GM23338 (cell line): ENCODE results near the gene DDI2. TPM values are rescaled to one million over a fixed set of nuclear protein-coding genes. Genes with fewer than 3 reads are reported as not detected.

Experiments
- ATAC-seq: fragments of 200-7000 bp; cut with Tn5 transposase; 3 replicates; pipeline ENCODE4 v1.9.1; 2020
- DNase-seq: peaks from one replicate; pipeline ENCODE4 v3.0.0-alpha.2; 2015; ENCODE audit warnings: low spot score
- H2AFZ ChIP-seq: fragments of 200-600 bp; sonication (generic); 2 replicates; pipeline ENCODE4 v1.8.0; 2016; ENCODE audit warnings: antibody characterized with exemption, mild to moderate bottlenecking, moderate library complexity
- H3F3A ChIP-seq: fragments of 200-600 bp; sonication (generic); replicated peaks from 2 replicates; pipeline ENCODE4 v1.8.0; 2017; ENCODE audit warnings: antibody characterized with exemption, mixed run types, low read depth
- H3K27ac ChIP-seq: fragments of 200-600 bp; sonication (generic); 2 replicates; pipeline ENCODE4 v1.6.1; 2016; ENCODE audit warnings: low read depth
- H3K27me3 ChIP-seq: fragments of 200-600 bp; sonication (generic); 2 replicates; pipeline ENCODE4 v1.8.0; 2016; ENCODE audit warnings: mild to moderate bottlenecking, mixed run types, moderate library complexity; ENCODE audit not compliant: insufficient read depth
- H3K36me3 ChIP-seq: fragments of 200-600 bp; sonication (generic); 2 replicates; pipeline ENCODE4 v1.8.0; 2016; ENCODE audit warnings: mild to moderate bottlenecking; ENCODE audit not compliant: insufficient read depth
- H3K4me1 ChIP-seq: fragments of 200-600 bp; sonication (generic); 2 replicates; pipeline ENCODE4 v1.8.0; 2016; ENCODE audit warnings: mild to moderate bottlenecking, moderate library complexity; ENCODE audit not compliant: insufficient read depth
- H3K4me2 ChIP-seq: fragments of 200-600 bp; sonication (generic); 2 replicates; pipeline ENCODE4 v1.7.1; 2017; ENCODE audit warnings: mixed run types
- H3K4me3 ChIP-seq: fragments of 200-600 bp; sonication (generic); 2 replicates; pipeline ENCODE4 v1.6.1; 2016; ENCODE audit warnings: mixed run types
- H3K79me2 ChIP-seq: fragments of 200-600 bp; sonication (generic); replicated peaks from 2 replicates; pipeline ENCODE4 v1.8.0; 2017; ENCODE audit warnings: mild to moderate bottlenecking; ENCODE audit not compliant: insufficient read depth
- H3K9me2 ChIP-seq: fragments of 200-600 bp; sonication (generic); 2 replicates; pipeline ENCODE4 v1.8.0; 2017; ENCODE audit not compliant: insufficient read depth
- H4K20me1 ChIP-seq: fragments of 200-600 bp; sonication (generic); replicated peaks from 2 replicates; pipeline ENCODE4 v1.8.0; 2017; ENCODE audit warnings: mild to moderate bottlenecking; ENCODE audit not compliant: insufficient read depth
- H3K27ac Mint-ChIP-seq: 2 replicates; pipeline ENCODE4 v1.8.0; 2020; ENCODE audit warnings: inconsistent platforms, mild to moderate bottlenecking, moderate library complexity, mixed read lengths
- H3K27me3 Mint-ChIP-seq: 3 replicates; pipeline ENCODE4 v1.8.0; 2022; ENCODE audit warnings: low read depth, mild to moderate bottlenecking, moderate library complexity, mixed read lengths, inconsistent platforms; ENCODE audit not compliant: insufficient read depth, poor library complexity
- H3K36me3 Mint-ChIP-seq: 3 replicates; pipeline ENCODE4 v1.8.0; 2021; ENCODE audit warnings: low read depth, mild to moderate bottlenecking, inconsistent platforms, moderate library complexity, mixed read lengths
- H3K4me1 Mint-ChIP-seq: 3 replicates; pipeline ENCODE4 v1.8.0; 2020; ENCODE audit warnings: mild to moderate bottlenecking, inconsistent platforms, mixed read lengths
- H3K4me3 Mint-ChIP-seq: 3 replicates; pipeline ENCODE4 v1.8.0; 2021; ENCODE audit warnings: moderate library complexity, mild to moderate bottlenecking, inconsistent platforms, mixed read lengths
- H3K9me3 Mint-ChIP-seq: 3 replicates; pipeline ENCODE4 v1.8.0; 2020; ENCODE audit warnings: moderate library complexity, mild to moderate bottlenecking, inconsistent platforms, mixed read lengths
- CREB1 ChIP-seq: fragments of 250-450 bp; sonication (Bioruptor Pico); IDR thresholded peaks from 2 replicates; pipeline ENCODE4 v1.5.0; 2020; ENCODE audit warnings: low read depth, mild to moderate bottlenecking, moderate library complexity
- EZH2 ChIP-seq: fragments of 200-600 bp; sonication (generic); IDR thresholded peaks from one replicate; pipeline ENCODE4 v1.8.0; 2017; ENCODE audit warnings: antibody characterized with exemption, mild to moderate bottlenecking, low read depth; ENCODE audit not compliant: unreplicated experiment
- EZH2phosphoT487 ChIP-seq: fragments of 200-600 bp; sonication (generic); IDR thresholded peaks from one replicate; pipeline ENCODE4 v1.8.1; 2018; ENCODE audit warnings: antibody characterized with exemption; ENCODE audit not compliant: unreplicated experiment
- NANOG ChIP-seq: IDR thresholded peaks from 2 replicates; pipeline ENCODE4 v1.6.1; 2016; ENCODE audit warnings: antibody characterized with exemption, borderline replicate concordance
- POLR2AphosphoS5 ChIP-seq: IDR thresholded peaks from 2 replicates; pipeline ENCODE4 v1.6.1; 2016; ENCODE audit warnings: antibody characterized with exemption, low read depth
- STAT1 ChIP-seq: IDR thresholded peaks from one replicate; pipeline ENCODE4 v1.6.1; 2016; ENCODE audit warnings: antibody characterized with exemption; ENCODE audit not compliant: unreplicated experiment
- ZNF114 ChIP-seq: fragments of 250-450 bp; sonication (Bioruptor Pico); IDR thresholded peaks from 2 replicates; pipeline ENCODE4 v1.5.0; 2020; ENCODE audit warnings: mild to moderate bottlenecking, moderate library complexity
- ZNF331 ChIP-seq: fragments of 250-450 bp; sonication (Bioruptor Pico); IDR thresholded peaks from 2 replicates; pipeline ENCODE4 v1.5.0; 2020; ENCODE audit warnings: low read depth, mild to moderate bottlenecking, moderate library complexity
- polyA plus RNA-seq: library from polyadenylated mRNA; unstranded; fragments of >200 nt; fragmentation: Nextera tagmentation; extraction: Ambion mirVana; gene quantifications from 2 replicates; pipeline ENCODE4 v1.2.1, GENCODE V29; 2016
- total RNA-seq: library from RNA; depleted of rRNA; stranded (reverse); fragments of >200 nt; shearing (Covaris generic); gene quantifications from 2 replicates; pipeline ENCODE4 v1.2.3, GENCODE V29; 2014
- TF ChIP-seq, protein P1 (sequence below), 2 experiments: fragments of 200-600 bp in 1 of 2; sonication (generic) in 1 of 2; conservative IDR thresholded peaks; 2 replicates each; pipeline versions ENCODE4 v1.5.1 to v1.6.1; 2016 to 2017; ENCODE audit warnings: antibody characterized with exemption in 2 of 2, low read depth in 2 of 2, mild to moderate bottlenecking in 2 of 2, moderate library complexity in 1 of 2
- TF ChIP-seq, protein P2 (sequence below): fragments of 250-450 bp; sonication (Bioruptor Pico); IDR thresholded peaks from 2 replicates; pipeline ENCODE4 v1.5.0; 2020; ENCODE audit warnings: mild to moderate bottlenecking, moderate library complexity
- TF ChIP-seq, protein P3 (sequence below): IDR thresholded peaks from one replicate; pipeline ENCODE4 v1.6.1; 2018; ENCODE audit warnings: antibody characterized with exemption; ENCODE audit not compliant: unreplicated experiment

Gene DDI2
- total and polyA plus RNA-seq, 2 experiments from 2014 or later, result 8.0 to 43.3 TPM

DNA sequence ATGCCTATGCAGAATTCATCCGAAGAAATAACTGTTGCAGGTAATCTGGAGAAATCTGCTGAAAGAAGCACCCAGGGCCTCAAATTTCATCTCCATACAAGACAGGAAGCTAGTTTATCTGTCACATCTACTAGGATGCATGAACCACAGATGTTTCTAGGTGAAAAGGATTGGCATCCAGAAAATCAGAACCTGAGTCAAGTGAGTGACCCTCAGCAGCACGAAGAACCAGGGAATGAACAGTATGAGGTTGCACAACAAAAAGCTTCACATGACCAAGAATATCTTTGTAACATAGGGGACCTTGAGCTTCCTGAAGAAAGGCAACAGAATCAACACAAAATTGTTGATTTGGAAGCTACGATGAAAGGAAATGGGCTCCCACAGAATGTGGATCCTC is 42.9 kb downstream of the DDI2 start:
- Mint-ChIP-seq H3K4me3 (no peak overlapping the region), H3K27ac (no peak overlapping the region), H3K4me1 (no peaks in the 10 kb centered on the region), H3K27me3 (no peaks in the 10 kb centered on the region), H3K9me3 (no peaks in the 10 kb centered on the region), H3K36me3 (peaks cover 54% of the 10 kb centered on the region)
- TF ChIP-seq ZNF114 (CRISPR knock-in tag) (no peak), ZNF331 (CRISPR knock-in tag) (no peak), EZH2 (no peak), NANOG (no peak), EZH2phosphoT487 (no peak), CREB1 (CRISPR knock-in tag) (no peak), POLR2AphosphoS5 (no peak), STAT1 (no peak)
- TF ChIP-seq, protein P1, sequence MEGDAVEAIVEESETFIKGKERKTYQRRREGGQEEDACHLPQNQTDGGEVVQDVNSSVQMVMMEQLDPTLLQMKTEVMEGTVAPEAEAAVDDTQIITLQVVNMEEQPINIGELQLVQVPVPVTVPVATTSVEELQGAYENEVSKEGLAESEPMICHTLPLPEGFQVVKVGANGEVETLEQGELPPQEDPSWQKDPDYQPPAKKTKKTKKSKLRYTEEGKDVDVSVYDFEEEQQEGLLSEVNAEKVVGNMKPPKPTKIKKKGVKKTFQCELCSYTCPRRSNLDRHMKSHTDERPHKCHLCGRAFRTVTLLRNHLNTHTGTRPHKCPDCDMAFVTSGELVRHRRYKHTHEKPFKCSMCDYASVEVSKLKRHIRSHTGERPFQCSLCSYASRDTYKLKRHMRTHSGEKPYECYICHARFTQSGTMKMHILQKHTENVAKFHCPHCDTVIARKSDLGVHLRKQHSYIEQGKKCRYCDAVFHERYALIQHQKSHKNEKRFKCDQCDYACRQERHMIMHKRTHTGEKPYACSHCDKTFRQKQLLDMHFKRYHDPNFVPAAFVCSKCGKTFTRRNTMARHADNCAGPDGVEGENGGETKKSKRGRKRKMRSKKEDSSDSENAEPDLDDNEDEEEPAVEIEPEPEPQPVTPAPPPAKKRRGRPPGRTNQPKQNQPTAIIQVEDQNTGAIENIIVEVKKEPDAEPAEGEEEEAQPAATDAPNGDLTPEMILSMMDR (conservative IDR thresholded peaks at IDR 0.05; ENCODE audit: low read depth in 2 of 2), result no peak
- TF ChIP-seq, protein P2, sequence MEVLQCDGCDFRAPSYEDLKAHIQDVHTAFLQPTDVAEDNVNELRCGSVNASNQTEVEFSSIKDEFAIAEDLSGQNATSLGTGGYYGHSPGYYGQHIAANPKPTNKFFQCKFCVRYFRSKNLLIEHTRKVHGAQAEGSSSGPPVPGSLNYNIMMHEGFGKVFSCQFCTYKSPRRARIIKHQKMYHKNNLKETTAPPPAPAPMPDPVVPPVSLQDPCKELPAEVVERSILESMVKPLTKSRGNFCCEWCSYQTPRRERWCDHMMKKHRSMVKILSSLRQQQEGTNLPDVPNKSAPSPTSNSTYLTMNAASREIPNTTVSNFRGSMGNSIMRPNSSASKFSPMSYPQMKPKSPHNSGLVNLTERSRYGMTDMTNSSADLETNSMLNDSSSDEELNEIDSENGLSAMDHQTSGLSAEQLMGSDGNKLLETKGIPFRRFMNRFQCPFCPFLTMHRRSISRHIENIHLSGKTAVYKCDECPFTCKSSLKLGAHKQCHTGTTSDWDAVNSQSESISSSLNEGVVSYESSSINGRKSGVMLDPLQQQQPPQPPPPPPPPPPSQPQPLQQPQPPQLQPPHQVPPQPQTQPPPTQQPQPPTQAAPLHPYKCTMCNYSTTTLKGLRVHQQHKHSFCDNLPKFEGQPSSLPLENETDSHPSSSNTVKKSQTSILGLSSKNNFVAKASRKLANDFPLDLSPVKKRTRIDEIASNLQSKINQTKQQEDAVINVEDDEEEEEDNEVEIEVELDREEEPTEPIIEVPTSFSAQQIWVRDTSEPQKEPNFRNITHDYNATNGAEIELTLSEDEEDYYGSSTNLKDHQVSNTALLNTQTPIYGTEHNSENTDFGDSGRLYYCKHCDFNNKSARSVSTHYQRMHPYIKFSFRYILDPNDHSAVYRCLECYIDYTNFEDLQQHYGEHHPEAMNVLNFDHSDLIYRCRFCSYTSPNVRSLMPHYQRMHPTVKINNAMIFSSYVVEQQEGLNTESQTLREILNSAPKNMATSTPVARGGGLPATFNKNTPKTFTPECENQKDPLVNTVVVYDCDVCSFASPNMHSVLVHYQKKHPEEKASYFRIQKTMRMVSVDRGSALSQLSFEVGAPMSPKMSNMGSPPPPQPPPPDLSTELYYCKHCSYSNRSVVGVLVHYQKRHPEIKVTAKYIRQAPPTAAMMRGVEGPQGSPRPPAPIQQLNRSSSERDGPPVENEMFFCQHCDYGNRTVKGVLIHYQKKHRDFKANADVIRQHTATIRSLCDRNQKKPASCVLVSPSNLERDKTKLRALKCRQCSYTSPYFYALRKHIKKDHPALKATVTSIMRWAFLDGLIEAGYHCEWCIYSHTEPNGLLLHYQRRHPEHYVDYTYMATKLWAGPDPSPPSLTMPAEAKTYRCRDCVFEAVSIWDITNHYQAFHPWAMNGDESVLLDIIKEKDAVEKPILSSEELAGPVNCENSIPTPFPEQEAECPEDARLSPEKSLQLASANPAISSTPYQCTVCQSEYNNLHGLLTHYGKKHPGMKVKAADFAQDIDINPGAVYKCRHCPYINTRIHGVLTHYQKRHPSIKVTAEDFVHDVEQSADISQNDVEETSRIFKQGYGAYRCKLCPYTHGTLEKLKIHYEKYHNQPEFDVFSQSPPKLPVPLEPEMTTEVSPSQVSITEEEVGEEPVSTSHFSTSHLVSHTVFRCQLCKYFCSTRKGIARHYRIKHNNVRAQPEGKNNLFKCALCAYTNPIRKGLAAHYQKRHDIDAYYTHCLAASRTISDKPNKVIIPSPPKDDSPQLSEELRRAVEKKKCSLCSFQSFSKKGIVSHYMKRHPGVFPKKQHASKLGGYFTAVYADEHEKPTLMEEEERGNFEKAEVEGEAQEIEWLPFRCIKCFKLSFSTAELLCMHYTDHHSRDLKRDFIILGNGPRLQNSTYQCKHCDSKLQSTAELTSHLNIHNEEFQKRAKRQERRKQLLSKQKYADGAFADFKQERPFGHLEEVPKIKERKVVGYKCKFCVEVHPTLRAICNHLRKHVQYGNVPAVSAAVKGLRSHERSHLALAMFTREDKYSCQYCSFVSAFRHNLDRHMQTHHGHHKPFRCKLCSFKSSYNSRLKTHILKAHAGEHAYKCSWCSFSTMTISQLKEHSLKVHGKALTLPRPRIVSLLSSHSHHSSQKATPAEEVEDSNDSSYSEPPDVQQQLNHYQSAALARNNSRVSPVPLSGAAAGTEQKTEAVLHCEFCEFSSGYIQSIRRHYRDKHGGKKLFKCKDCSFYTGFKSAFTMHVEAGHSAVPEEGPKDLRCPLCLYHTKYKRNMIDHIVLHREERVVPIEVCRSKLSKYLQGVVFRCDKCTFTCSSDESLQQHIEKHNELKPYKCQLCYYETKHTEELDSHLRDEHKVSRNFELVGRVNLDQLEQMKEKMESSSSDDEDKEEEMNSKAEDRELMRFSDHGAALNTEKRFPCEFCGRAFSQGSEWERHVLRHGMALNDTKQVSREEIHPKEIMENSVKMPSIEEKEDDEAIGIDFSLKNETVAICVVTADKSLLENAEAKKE, result no peak
- TF ChIP-seq, protein P3, sequence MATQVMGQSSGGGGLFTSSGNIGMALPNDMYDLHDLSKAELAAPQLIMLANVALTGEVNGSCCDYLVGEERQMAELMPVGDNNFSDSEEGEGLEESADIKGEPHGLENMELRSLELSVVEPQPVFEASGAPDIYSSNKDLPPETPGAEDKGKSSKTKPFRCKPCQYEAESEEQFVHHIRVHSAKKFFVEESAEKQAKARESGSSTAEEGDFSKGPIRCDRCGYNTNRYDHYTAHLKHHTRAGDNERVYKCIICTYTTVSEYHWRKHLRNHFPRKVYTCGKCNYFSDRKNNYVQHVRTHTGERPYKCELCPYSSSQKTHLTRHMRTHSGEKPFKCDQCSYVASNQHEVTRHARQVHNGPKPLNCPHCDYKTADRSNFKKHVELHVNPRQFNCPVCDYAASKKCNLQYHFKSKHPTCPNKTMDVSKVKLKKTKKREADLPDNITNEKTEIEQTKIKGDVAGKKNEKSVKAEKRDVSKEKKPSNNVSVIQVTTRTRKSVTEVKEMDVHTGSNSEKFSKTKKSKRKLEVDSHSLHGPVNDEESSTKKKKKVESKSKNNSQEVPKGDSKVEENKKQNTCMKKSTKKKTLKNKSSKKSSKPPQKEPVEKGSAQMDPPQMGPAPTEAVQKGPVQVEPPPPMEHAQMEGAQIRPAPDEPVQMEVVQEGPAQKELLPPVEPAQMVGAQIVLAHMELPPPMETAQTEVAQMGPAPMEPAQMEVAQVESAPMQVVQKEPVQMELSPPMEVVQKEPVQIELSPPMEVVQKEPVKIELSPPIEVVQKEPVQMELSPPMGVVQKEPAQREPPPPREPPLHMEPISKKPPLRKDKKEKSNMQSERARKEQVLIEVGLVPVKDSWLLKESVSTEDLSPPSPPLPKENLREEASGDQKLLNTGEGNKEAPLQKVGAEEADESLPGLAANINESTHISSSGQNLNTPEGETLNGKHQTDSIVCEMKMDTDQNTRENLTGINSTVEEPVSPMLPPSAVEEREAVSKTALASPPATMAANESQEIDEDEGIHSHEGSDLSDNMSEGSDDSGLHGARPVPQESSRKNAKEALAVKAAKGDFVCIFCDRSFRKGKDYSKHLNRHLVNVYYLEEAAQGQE, result no peak
- DNase-seq (no peak), ATAC-seq (no peak)
- H4K20me1 ChIP-seq, result peaks cover 27% of the 10 kb centered on the region
- H3K27ac ChIP-seq, result no peak overlapping the region
- H3K4me3 ChIP-seq, result no peak overlapping the region
- no peak overlapping the region for H2AFZ ChIP-seq
- peaks cover 55% of the 10 kb centered on the region for H3K36me3 ChIP-seq
- no peak overlapping the region for H3K4me2 ChIP-seq
- no peaks in the 10 kb centered on the region for H3K4me1 ChIP-seq
- no peaks in the 10 kb centered on the region for H3K27me3 ChIP-seq
- H3K9me2 ChIP-seq, result no peaks in the 10 kb centered on the region
- no peaks in the 10 kb centered on the region for H3F3A ChIP-seq
- peaks cover 3% of the 10 kb centered on the region; the same call in 1 of the 2 replicates for H3K79me2 ChIP-seq
